Measurements from ENCODE around the gene PPP1R16B.

- TF ChIP-seq CTCF (conservative IDR thresholded peaks at IDR 0.05) (no peak), ZFX (IDR thresholded peaks at IDR 0.05) (no peak)
Observed at GRCh38 chr20:38965264-38965663, 159.8 kb downstream of the PPP1R16B start.

All from C4-2B (cell line).